Central memory CD8-positive, alpha-beta T cell (primary cell): ENCODE measurements around the gene COL19A1.

Experiments used
- ATAC-seq: fragments of 150-1000 bp; cut with Tn5 transposase; replicated peaks from 2 replicates; pipeline ENCODE4 v1.10.0; 2022; ENCODE audit warnings: mild to moderate bottlenecking, moderate FRiP score, moderate number of reproducible peaks; ENCODE audit not compliant: poor library complexity, severe bottlenecking; ENCODE audit errors: extremely low read depth
- DNase-seq, 2 donors: peaks; one replicate each; pipeline ENCODE4 v3.0.0; 2021; ENCODE audit warnings: low spot score in 2 of 2
- H3K27ac Mint-ChIP-seq: one replicate; pipeline ENCODE4 v1.8.0; 2022; ENCODE audit warnings: low read depth, mild to moderate bottlenecking, moderate library complexity, mixed read lengths
- H3K27me3 Mint-ChIP-seq: one replicate; pipeline ENCODE4 v1.8.0; 2022; ENCODE audit warnings: mixed read lengths
- H3K36me3 Mint-ChIP-seq: one replicate; pipeline ENCODE4 v1.8.0; 2022; ENCODE audit warnings: mild to moderate bottlenecking, moderate library complexity, mixed read lengths; ENCODE audit not compliant: insufficient read depth
- H3K4me1 Mint-ChIP-seq: one replicate; pipeline ENCODE4 v1.8.0; 2022; ENCODE audit warnings: mixed read lengths
- H3K4me3 Mint-ChIP-seq: one replicate; pipeline ENCODE4 v1.8.0; 2022; ENCODE audit warnings: mild to moderate bottlenecking, moderate library complexity, mixed read lengths
- H3K9me3 Mint-ChIP-seq: one replicate; pipeline ENCODE4 v1.8.0; 2022; ENCODE audit warnings: mixed read lengths

COL19A1 gene

DNA sequence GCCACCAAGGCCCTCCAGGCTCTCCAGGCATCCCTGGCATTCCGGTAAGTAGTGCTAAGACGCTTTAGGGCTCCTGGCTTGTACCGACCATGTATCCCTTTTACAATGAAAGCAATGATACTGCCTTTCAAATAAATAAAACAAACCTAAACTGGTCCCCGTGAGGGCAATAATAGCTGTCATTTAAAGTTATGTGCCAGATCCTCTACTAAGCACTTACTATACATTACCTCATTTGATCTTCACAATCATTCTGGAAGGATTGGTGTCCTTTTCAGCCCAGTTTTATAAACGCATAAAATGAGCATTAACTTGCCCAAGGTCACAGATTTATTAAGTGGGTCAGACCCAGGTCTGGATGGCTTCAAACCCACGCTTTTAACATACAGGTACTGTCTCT is 321.8 kb downstream of the COL19A1 start:
- no peak overlapping the region for H3K27ac Mint-ChIP-seq
- H3K4me1 Mint-ChIP-seq, result no peaks in the 10 kb centered on the region
- H3K27me3 Mint-ChIP-seq, result peaks cover 14% of the 10 kb centered on the region
- peaks cover 2% of the 10 kb centered on the region for H3K36me3 Mint-ChIP-seq
- no peak overlapping the region for H3K4me3 Mint-ChIP-seq
- ATAC-seq (no peak), DNase-seq (no peak)
- no peaks in the 10 kb centered on the region for H3K9me3 Mint-ChIP-seq

DNA sequence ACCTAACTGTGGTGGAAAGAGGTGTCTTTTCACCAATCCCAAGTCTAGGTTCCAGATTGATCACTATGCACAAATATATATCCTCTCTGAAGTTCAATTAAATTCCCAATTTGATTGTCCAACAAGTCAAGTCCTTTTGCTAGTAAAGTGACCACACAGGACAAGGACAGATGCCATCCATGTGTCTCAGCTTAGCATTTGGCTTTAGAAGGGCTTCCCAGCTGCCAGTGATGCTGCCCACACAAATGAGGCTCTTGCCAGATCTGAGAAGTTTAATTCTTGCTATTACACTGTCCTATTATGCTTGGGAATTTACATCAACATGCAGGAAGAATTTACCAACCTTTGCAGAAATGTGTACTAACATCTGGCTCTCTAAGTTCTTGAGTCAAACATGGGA is 328.1 kb downstream of the COL19A1 start:
- H3K4me1 Mint-ChIP-seq, result no peaks in the 10 kb centered on the region
- H3K27me3 Mint-ChIP-seq, result peaks cover 29% of the 10 kb centered on the region
- peaks cover 2% of the 10 kb centered on the region for H3K36me3 Mint-ChIP-seq
- no peak overlapping the region for H3K4me3 Mint-ChIP-seq
- H3K27ac Mint-ChIP-seq, result no peak overlapping the region
- no peaks in the 10 kb centered on the region for H3K9me3 Mint-ChIP-seq
- no peak for DNase-seq
- no peak for ATAC-seq

DNA sequence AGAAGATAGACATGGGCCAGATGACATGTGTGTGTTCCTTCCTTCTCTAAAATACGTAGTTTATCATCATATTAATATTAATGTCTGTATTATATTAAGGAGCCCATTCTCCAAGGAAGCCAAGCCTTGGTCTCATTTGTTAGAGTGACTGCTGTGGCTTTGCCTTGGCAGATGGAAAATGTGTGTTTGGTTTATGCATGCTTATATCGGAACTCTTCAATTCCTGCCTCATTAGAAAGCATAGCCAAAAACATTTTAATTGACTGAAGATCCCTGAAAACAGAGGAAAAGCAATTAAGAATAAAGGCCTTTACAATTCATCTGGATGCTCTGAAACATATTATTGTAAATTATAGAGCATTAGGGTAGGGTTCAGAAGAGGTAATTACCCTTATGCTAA is 330.2 kb downstream of the COL19A1 start:
- no peaks in the 10 kb centered on the region for H3K4me1 Mint-ChIP-seq
- H3K9me3 Mint-ChIP-seq, result no peaks in the 10 kb centered on the region
- no peaks in the 10 kb centered on the region for H3K36me3 Mint-ChIP-seq
- H3K27me3 Mint-ChIP-seq, result peaks cover 29% of the 10 kb centered on the region
- DNase-seq (no peak), ATAC-seq (no peak)
- no peak overlapping the region for H3K4me3 Mint-ChIP-seq
- no peak overlapping the region for H3K27ac Mint-ChIP-seq

DNA sequence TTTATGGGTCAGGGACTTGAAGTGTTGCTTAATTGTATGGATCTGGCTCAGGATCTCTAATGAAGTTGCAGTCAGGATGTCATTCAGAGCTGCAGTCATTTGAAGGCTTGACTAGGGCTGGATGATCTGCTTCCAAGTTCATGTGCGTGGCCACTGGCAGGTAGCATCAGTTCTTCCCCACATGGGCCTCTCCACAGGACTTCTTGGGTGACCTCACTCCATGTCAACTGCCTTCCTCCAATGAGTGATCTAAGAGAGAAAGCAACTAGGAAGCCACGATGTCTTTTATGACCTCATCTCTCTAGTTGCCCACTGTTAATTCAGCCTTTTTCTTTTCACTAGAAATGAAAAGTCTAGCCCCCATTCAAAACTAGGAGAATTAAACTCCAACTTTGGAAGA is 332.4 kb downstream of the COL19A1 start:
- Mint-ChIP-seq H3K4me1 (no peaks in the 10 kb centered on the region), H3K9me3 (no peaks in the 10 kb centered on the region), H3K27me3 (peaks cover 9% of the 10 kb centered on the region), H3K27ac (no peak overlapping the region), H3K36me3 (no peaks in the 10 kb centered on the region), H3K4me3 (no peak overlapping the region)
- DNase-seq, result no peak
- ATAC-seq, result no peak

DNA sequence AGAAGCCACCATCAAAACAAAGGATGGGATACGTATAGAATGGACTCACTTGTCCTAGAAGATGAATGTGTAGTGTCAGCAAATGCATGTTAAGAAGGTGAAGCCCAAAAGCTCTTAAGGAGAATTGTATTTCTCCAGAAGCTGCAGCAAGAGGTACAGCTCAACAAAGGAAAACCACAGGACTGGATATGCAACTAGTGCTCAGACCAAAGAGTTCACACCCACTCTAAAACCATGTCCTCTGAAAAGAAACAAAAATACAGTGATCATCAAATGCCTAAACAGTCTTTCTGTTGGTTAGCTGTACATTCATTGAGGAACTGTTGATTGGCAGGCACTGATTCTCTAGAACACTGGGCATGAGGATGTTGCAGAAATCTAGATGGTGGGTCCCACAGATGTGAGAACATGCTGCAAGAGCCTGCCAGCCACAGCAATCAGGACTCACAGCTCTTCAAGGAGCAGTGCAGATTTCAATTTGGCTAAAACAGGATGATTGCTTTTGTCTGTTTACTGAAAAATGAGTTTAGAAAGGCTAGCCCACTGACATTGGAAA is 342.0 kb downstream of the COL19A1 start:
- Mint-ChIP-seq H3K27ac (no peak overlapping the region), H3K4me3 (no peak overlapping the region), H3K27me3 (peaks cover 22% of the 10 kb centered on the region), H3K4me1 (no peaks in the 10 kb centered on the region), H3K36me3 (peaks cover 2% of the 10 kb centered on the region), H3K9me3 (no peaks in the 10 kb centered on the region)
- ATAC-seq (no peak), DNase-seq (no peak)

GRCh38 chr6:70210462-70210861 is 344.1 kb downstream of the COL19A1 start:
- H3K4me3 Mint-ChIP-seq, result no peak overlapping the region
- peaks cover 2% of the 10 kb centered on the region for H3K36me3 Mint-ChIP-seq
- no peaks in the 10 kb centered on the region for H3K4me1 Mint-ChIP-seq
- DNase-seq (no peak), ATAC-seq (no peak)
- H3K27me3 Mint-ChIP-seq, result peaks cover 16% of the 10 kb centered on the region
- H3K27ac Mint-ChIP-seq, result no peak overlapping the region
- no peaks in the 10 kb centered on the region for H3K9me3 Mint-ChIP-seq

GRCh38 chr6:70215460-70216108 is 349.2 kb downstream of the COL19A1 start:
- ATAC-seq (no peak), DNase-seq (no peak)
- no peak overlapping the region for H3K4me3 Mint-ChIP-seq
- H3K27ac Mint-ChIP-seq, result no peak overlapping the region
- no peaks in the 10 kb centered on the region for H3K4me1 Mint-ChIP-seq
- H3K36me3 Mint-ChIP-seq, result no peaks in the 10 kb centered on the region
- H3K9me3 Mint-ChIP-seq, result no peaks in the 10 kb centered on the region
- H3K27me3 Mint-ChIP-seq, result peaks cover 31% of the 10 kb centered on the region

GRCh38 chr6:70216767-70217166 is 350.4 kb downstream of the COL19A1 start:
- Mint-ChIP-seq H3K27ac (no peak overlapping the region), H3K4me1 (no peaks in the 10 kb centered on the region), H3K9me3 (no peaks in the 10 kb centered on the region), H3K27me3 (peaks cover 31% of the 10 kb centered on the region), H3K36me3 (no peaks in the 10 kb centered on the region), H3K4me3 (no peak overlapping the region)
- no peak for ATAC-seq
- DNase-seq, result no peak

DNA sequence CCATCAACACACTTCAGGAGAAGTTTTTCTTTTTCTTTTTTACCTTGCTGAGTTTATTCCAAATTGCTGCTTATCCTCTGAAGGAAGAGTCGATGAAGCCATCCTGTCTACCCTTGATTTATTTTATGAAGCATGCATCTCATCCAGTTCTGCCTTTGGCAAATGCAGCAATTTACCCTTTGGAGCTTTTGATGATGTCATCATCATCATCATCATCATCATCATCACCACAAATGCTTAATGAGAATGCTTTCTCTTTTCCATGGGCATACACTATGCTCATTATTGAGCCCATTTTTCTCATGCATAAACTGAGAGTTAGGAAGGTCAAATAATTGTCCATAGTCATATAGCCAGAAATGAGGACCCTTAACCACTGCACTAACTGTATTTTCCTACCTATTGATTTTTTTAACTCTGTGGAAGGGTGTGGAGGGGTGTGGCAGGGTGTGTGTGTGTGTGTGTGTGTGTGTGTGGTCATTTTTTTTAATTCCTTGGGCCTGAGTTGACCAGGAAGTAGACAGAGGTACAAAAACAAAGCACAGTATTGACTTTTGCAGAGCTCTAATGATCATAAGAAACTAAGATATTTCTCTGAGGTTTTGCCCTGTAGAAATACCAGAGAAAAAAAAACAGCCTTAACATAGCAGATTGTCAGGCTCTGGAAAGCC is 353.7 kb downstream of the COL19A1 start:
- H3K4me1 Mint-ChIP-seq, result no peaks in the 10 kb centered on the region
- H3K4me3 Mint-ChIP-seq, result no peak overlapping the region
- H3K27me3 Mint-ChIP-seq, result peaks cover 31% of the 10 kb centered on the region
- DNase-seq, result no peak
- ATAC-seq, result no peak
- H3K9me3 Mint-ChIP-seq, result no peaks in the 10 kb centered on the region
- H3K36me3 Mint-ChIP-seq, result no peaks in the 10 kb centered on the region
- no peak overlapping the region for H3K27ac Mint-ChIP-seq

- H3K36me3 Mint-ChIP-seq, result no peaks in the 10 kb centered on the region
- no peak overlapping the region for H3K27ac Mint-ChIP-seq
- H3K27me3 Mint-ChIP-seq, result peaks cover 33% of the 10 kb centered on the region
- DNase-seq, result no peak
- no peaks in the 10 kb centered on the region for H3K4me1 Mint-ChIP-seq
- no peaks in the 10 kb centered on the region for H3K9me3 Mint-ChIP-seq
- ATAC-seq, result no peak
- H3K4me3 Mint-ChIP-seq, result no peak overlapping the region
Measured at GRCh38 chr6:70221025-70221714, 354.8 kb downstream of the COL19A1 start.

DNA sequence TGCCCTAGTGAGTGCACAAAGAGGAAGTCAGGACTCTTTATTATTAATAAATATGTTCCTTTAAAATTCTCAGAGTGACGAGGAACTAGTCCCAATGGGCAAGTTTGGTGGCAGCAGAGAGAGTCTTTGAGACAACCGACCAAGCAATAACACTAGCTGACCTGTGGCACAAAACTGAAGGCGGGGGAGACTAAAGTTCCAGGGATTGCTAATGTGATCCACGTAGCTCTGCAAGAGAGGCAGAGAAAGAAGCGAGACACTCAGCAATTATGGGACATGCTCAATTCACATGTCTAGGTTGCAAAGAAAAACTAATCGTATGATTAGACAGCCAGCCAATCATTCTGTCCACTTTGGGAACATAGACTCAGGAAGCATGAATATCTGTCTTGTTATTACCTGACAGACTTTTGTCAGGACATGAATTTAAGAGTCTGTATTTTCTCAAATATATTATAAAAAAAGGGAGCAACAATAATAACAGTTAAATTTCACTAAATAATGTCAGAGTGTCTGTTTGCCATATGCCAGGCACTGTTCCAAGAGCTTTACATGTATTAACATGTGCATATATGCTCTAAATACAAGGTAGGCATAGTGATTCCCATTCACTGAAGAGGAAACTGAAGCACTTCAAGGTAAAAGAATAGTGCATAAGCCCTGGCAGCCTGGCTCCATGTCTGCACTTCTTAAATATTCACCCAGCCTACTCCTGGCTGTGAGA is 355.5 kb downstream of the COL19A1 start:
- no peaks in the 10 kb centered on the region for H3K9me3 Mint-ChIP-seq
- DNase-seq (no peak), ATAC-seq (no peak)
- peaks cover 26% of the 10 kb centered on the region for H3K27me3 Mint-ChIP-seq
- no peaks in the 10 kb centered on the region for H3K36me3 Mint-ChIP-seq
- no peak overlapping the region for H3K27ac Mint-ChIP-seq
- H3K4me1 Mint-ChIP-seq, result no peaks in the 10 kb centered on the region
- H3K4me3 Mint-ChIP-seq, result no peak overlapping the region

DNA sequence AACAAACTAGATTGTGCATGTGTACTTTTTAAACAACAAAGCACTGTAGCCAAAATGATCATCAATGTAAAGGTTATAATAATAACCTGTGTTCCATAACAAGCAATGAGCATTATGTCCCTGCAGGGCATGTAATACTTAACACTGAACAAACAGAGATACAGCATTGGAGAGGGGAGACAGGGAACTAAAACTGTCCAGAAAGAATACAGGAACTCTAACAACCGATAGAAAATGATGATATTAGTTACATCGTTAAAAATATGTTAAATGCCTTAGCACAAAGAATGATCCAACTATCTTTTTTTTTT is 356.0 kb downstream of the COL19A1 start:
- Mint-ChIP-seq H3K4me1 (no peaks in the 10 kb centered on the region), H3K27me3 (peaks cover 21% of the 10 kb centered on the region), H3K9me3 (no peaks in the 10 kb centered on the region), H3K4me3 (no peak overlapping the region), H3K36me3 (no peaks in the 10 kb centered on the region), H3K27ac (no peak overlapping the region)
- ATAC-seq (no peak), DNase-seq (no peak)
